A375 (cell line): Measurements from ENCODE around the gene PLEKHM2. TPM values are rescaled to one million over a fixed set of nuclear protein-coding genes. Genes with fewer than 3 reads are reported as not detected.

Source experiments
- small RNA-seq: library from RNA; depleted of rRNA; stranded (forward); fragments of <200 nt; gene quantifications from one replicate; pipeline ENCODE3, GENCODE V24; 2014
- total RNA-seq: library from RNA; depleted of rRNA; stranded (reverse); fragments of >200 nt; shearing (Covaris generic); gene quantifications from 2 replicates; pipeline ENCODE4 v1.2.3, GENCODE V29; 2014; rRNA removed

The PLEKHM2 gene
- 28.5 and 33.6 TPM in 2 replicates for total RNA-seq

GRCh38 chr1:15684042-15684461 is at the start of gene PLEKHM2:
Gene PLEKHM2 (plus strand): TSS chr1:15684320. CDS start chr1:15684559, 239 bp downstream.

GRCh38 chr1:15736038-15736891 is 52.1 kb downstream of the PLEKHM2 start, which contains the start of gene SLC25A34:
Gene SLC25A34 (plus strand): TSS chr1:15736258. CDS start chr1:15736486, 228 bp downstream.

GRCh38 chr1:15742339-15742801 is 58.2 kb downstream of the PLEKHM2 start, which contains the start of gene TMEM82:
Gene TMEM82 (plus strand): TSS chr1:15742499. CDS start chr1:15742560, 61 bp downstream.

GRCh38 chr1:15758343-15758931 is 74.3 kb downstream of the PLEKHM2 start, which contains the start of gene FBLIM1:
Gene FBLIM1 (plus strand): TSS chr1:15758795. CDS start chr1:15764984, 6,189 bp downstream.

Small RNAs within 50 kb of the gene (small RNA-seq; reads per million reads assigned to genes)
- gene AL121992.2 = not detected

Other genes starting within 250 kb of the PLEKHM2 start
- not detected in 2 replicates for gene CTRC, start 245.9 kb upstream of the PLEKHM2 start, total RNA-seq
- gene CELA2A, start 227.6 kb upstream of the PLEKHM2 start, total RNA-seq = not detected in 2 replicates
- gene CELA2B, start 208.2 kb upstream of the PLEKHM2 start, total RNA-seq = not detected in 2 replicates
- 6.2 and 9.0 TPM in 2 replicates for gene CASP9, start 160.1 kb upstream of the PLEKHM2 start, total RNA-seq
- gene DNAJC16, start 157.5 kb upstream of the PLEKHM2 start, total RNA-seq = 7.0 and 8.7 TPM in 2 replicates
- not detected in 2 replicates for gene AGMAT, start 99.3 kb upstream of the PLEKHM2 start, total RNA-seq
- gene DDI2, start 66.9 kb upstream of the PLEKHM2 start, total RNA-seq = 10.7 and 12.4 TPM in 2 replicates
- gene SLC25A34, start 51.9 kb downstream of the PLEKHM2 start, total RNA-seq = 0.37 and 0.94 TPM in 2 replicates
- gene TMEM82, start 58.2 kb downstream of the PLEKHM2 start, total RNA-seq = not detected in 2 replicates
- 3.1 and 4.5 TPM in 2 replicates for gene FBLIM1, start 74.5 kb downstream of the PLEKHM2 start, total RNA-seq
- 14.8 and 21.4 TPM in 2 replicates for gene UQCRHL, start 123.3 kb downstream of the PLEKHM2 start, total RNA-seq
- gene SPEN, start 163.4 kb downstream of the PLEKHM2 start, total RNA-seq = 21.6 and 23.7 TPM in 2 replicates